Stimulated activated CD8-positive, alpha-beta memory T cell treated with anti-CD3 and anti-CD28 coated beads, Interleukin-4, amount 100 ng/mL, for 4 hours (primary cell): ENCODE data around the gene ATRN.

Experiments used
- DNase-seq, 2 donors: peaks; one replicate each; pipeline ENCODE4 v3.0.0-alpha.2; 2020; ENCODE audit warnings: low read depth in 2 of 2, low spot score in 1 of 2

Gene ATRN

GRCh38 chr20:3692706-3693294 is 222.0 kb downstream of the ATRN start:
- no peak for DNase-seq

DNA sequence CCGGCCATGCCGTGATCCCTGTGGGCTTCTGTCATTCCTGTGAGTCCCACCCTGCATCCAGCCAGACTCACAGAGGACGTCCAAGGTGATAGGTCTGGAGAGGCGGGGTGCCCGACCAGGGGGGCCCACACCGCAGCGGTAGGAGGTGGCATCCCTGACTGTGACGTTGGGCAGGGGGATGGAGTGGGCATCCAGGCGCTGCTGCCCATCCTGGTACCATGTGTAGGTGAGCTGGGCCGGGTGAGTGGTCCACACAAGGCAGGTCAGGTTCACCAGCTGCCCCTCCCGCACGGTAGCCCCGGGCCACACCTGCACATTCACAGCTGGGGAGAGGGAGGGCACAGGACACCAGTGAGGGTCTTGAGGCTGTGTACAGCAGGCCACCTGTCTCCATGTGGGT is 222.6 kb downstream of the ATRN start:
- no peak for DNase-seq

DNA sequence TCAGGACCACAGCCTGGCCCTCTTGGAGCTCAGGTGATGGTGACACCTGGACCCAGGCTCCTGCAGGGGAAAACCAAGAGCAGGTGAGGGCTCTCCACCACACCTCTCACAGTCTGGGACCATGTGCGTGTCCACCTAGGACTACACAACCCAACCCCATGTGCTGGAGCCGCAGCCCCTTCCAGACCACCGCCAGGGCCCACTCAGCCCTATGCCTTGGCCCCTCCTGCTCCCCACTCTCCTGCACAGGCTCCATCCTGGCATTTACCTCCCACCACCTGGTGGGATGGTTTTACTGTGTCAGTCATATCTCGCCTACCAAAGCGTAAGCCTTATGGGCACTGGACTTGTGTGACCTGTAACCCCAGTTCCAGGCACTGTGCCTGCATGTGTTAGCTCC is 224.0 kb downstream of the ATRN start:
- no peak for DNase-seq

GRCh38 chr20:3696200-3696599 is 225.4 kb downstream of the ATRN start:
- DNase-seq = no peak

- DNase-seq = no peak
Observed at GRCh38 chr20:3696745-3697587, 226.1 kb downstream of the ATRN start.

- no peak for DNase-seq
Observed at GRCh38 chr20:3697588-3698305, 226.9 kb downstream of the ATRN start.

- no peak for DNase-seq
Observed at GRCh38 chr20:3698591-3699001, 227.8 kb downstream of the ATRN start.

DNA sequence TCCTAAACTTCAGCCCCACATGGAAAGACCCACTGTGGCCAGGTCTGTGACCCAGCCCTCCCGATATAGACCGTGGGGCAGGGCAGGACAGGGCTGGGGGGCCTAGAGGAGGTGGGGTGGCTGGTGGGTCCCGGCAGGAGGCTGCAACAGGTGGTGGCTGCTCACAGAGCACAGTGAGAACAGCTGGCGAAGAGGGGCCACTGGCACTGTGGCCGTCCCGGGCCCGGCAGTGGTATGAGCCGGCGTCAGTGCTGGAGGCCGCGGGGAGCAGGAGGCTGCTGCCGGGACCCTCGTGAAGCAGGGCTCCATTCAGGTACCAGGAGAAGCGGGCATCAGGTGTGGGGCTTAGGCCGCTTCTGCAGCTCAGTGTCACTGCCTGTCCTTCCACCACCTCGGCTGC is 228.2 kb downstream of the ATRN start:
- DNase-seq = no peak
